ENCODE results near the gene UBASH3B. TPM values are rescaled to one million over a fixed set of nuclear protein-coding genes. Genes with fewer than 3 reads are reported as not detected.

UBASH3B gene
- total and polyA plus RNA-seq, 8 donors: 0.58 to 60.5 (median 3.1) TPM

- Histone ChIP-seq H3K27ac (no peak overlapping the region), H3K4me1 (no peaks in the 10 kb centered on the region), H3K9me3 (no peaks in the 10 kb centered on the region), H3K36me3 (no peaks in the 10 kb centered on the region), H3K27me3 (no peaks in the 10 kb centered on the region), H3K4me3 (no peak overlapping the region)
- 60 to 73% (median 69%) methylated on average over 6 of the region's 6 CpGs for WGBS, 5 donors
- no peak for DNase-seq
- intact Hi-C loops (cut with DNase I; ENCODE audit: low total_unique reads): no loop called here
- no peak for TF ChIP-seq POLR2A (IDR thresholded peaks at IDR 0.05)
- no peak for TF ChIP-seq EP300 (IDR thresholded peaks at IDR 0.05)
- no peak for TF ChIP-seq CTCF (IDR thresholded peaks at IDR 0.05)
- no peak for TF ChIP-seq POLR2AphosphoS5 (IDR thresholded peaks at IDR 0.05)
Observed at GRCh38 chr11:122832721-122833470, 177.4 kb downstream of the UBASH3B start.

- no peak for DNase-seq
- Histone ChIP-seq H3K4me3 (no peak overlapping the region), H3K9me3 (no peaks in the 10 kb centered on the region), H3K27me3 (no peaks in the 10 kb centered on the region), H3K27ac (no peak overlapping the region), H3K36me3 (no peaks in the 10 kb centered on the region), H3K4me1 (no peaks in the 10 kb centered on the region)
- intact Hi-C loops (cut with DNase I; ENCODE audit: low total_unique reads): no loop called here
- 71 to 85% (median 82%) methylated on average over 7 of the region's 7 CpGs for WGBS, 5 donors
- no peak for TF ChIP-seq CTCF (IDR thresholded peaks at IDR 0.05)
- TF ChIP-seq POLR2A (IDR thresholded peaks at IDR 0.05): no peak
- TF ChIP-seq EP300 (IDR thresholded peaks at IDR 0.05): no peak
- TF ChIP-seq POLR2AphosphoS5 (IDR thresholded peaks at IDR 0.05): no peak
Observed at GRCh38 chr11:122833846-122834464, 178.4 kb downstream of the UBASH3B start.

GRCh38 chr11:122836916-122837315, 181.4 kb downstream of the UBASH3B start:
- Histone ChIP-seq H3K36me3 (no peaks in the 10 kb centered on the region), H3K27me3 (no peaks in the 10 kb centered on the region), H3K4me1 (no peaks in the 10 kb centered on the region), H3K4me3 (no peak overlapping the region), H3K27ac (no peak overlapping the region), H3K9me3 (no peaks in the 10 kb centered on the region)
- intact Hi-C loops (cut with DNase I; ENCODE audit: low total_unique reads): no loop called here
- TF ChIP-seq CTCF (IDR thresholded peaks at IDR 0.05) (no peak), POLR2A (IDR thresholded peaks at IDR 0.05) (no peak), EP300 (IDR thresholded peaks at IDR 0.05) (no peak), POLR2AphosphoS5 (IDR thresholded peaks at IDR 0.05) (no peak)
- no peak for DNase-seq

- intact Hi-C loops (cut with DNase I; ENCODE audit: low total_unique reads): no loop called here
- no peak for DNase-seq
- no peak for TF ChIP-seq EP300 (IDR thresholded peaks at IDR 0.05)
- TF ChIP-seq POLR2AphosphoS5 (IDR thresholded peaks at IDR 0.05): no peak
- TF ChIP-seq CTCF (IDR thresholded peaks at IDR 0.05): no peak
- no peak for TF ChIP-seq POLR2A (IDR thresholded peaks at IDR 0.05)
- WGBS, 5 donors: 84 to 93% (median 86%) methylated on average over 4 of the region's 4 CpGs
- no peak overlapping the region for H3K4me3 ChIP-seq
- H3K27me3 ChIP-seq: peaks cover 0 to 3% (median 0%) of the 10 kb centered on the region in 3 donors
- H3K4me1 ChIP-seq: no peaks in the 10 kb centered on the region
- no peak overlapping the region for H3K27ac ChIP-seq
- H3K9me3 ChIP-seq: no peaks in the 10 kb centered on the region
- no peaks in the 10 kb centered on the region for H3K36me3 ChIP-seq
Observed at GRCh38 chr11:122837528-122838346, 182.2 kb downstream of the UBASH3B start.
